Body of pancreas (tissue), 4 donors: ENCODE results near the gene PANK1.

ENCODE experiments used
- POLR2A ChIP-seq, 3 donors: fragments of 450-650 bp; IDR thresholded peaks; one replicate each; pipeline ENCODE4 v1.6.1; 2016; ENCODE audit warnings: antibody characterized with exemption in 3 of 3, mild to moderate bottlenecking in 2 of 3
- TF ChIP-seq, protein P1 (sequence below), 7 experiments: fragments of 450-650 bp in 4 of 7; fragments of 200-600 bp in 3 of 7; sonication (generic) in 3 of 7; IDR thresholded peaks; one replicate each; pipeline ENCODE4 v1.5.1; 2016 to 2019; ENCODE audit warnings: antibody characterized with exemption in 7 of 7

DNA sequence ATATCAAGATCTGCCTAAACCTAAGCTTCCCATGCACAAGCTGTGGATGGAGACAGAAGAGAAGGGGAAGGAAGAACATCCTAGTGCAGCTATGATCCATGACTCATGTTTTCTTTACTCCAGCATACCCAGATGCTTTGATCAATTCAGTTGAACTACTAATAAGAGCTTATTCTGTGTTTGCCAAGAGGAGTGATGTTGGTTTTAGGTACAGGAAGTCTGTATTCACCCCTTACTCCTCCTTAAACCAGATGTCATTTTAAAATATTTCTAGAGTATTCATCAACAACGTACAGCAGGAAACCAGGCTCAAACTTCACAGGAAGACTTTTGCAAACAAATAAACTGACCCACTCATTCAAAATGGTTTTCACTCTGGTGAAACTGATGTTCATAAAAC, 29.2 kb downstream of the PANK1 start:
- TF ChIP-seq, protein P1, sequence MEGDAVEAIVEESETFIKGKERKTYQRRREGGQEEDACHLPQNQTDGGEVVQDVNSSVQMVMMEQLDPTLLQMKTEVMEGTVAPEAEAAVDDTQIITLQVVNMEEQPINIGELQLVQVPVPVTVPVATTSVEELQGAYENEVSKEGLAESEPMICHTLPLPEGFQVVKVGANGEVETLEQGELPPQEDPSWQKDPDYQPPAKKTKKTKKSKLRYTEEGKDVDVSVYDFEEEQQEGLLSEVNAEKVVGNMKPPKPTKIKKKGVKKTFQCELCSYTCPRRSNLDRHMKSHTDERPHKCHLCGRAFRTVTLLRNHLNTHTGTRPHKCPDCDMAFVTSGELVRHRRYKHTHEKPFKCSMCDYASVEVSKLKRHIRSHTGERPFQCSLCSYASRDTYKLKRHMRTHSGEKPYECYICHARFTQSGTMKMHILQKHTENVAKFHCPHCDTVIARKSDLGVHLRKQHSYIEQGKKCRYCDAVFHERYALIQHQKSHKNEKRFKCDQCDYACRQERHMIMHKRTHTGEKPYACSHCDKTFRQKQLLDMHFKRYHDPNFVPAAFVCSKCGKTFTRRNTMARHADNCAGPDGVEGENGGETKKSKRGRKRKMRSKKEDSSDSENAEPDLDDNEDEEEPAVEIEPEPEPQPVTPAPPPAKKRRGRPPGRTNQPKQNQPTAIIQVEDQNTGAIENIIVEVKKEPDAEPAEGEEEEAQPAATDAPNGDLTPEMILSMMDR (IDR thresholded peaks at IDR 0.05), result no peak
- no peak for TF ChIP-seq POLR2A (IDR thresholded peaks at IDR 0.05)
